ENCODE data around the gene ABCC8. TPM values are rescaled to one million over a fixed set of nuclear protein-coding genes. Genes with fewer than 3 reads are reported as not detected.

ABCC8 gene
- total and polyA plus RNA-seq, 9 of the 15 experiments (the other 6 are each of a cell fraction or from before 2014, with no cell fraction given) = not detected

DNA sequence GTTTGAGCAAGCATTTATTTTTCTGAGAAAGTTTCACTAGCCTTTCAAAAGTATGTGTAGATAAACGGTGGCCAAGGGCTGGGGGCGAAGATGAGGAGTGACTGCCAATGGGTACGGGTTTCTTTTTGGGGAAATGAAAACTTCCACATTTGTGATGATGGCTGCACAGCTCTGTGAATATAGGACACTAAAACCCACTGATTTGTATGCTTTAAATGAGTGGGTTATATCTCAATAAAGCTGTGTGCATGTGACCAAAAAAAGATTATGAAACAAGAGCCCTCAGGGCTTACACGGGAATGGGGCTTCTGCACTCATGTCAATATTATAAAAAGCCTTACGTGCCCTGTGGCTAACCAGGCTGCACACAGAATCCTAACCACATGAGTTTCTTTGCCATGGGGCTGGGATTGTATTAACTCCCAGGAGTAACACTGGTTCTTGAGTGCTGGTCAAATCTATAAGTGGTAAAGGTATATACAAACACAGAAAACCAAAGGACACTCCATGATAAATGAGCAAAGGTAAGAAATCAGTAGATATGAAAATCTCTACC, 31.3 kb downstream of the ABCC8 start (continued):
- TF ChIP-seq, protein P1, sequence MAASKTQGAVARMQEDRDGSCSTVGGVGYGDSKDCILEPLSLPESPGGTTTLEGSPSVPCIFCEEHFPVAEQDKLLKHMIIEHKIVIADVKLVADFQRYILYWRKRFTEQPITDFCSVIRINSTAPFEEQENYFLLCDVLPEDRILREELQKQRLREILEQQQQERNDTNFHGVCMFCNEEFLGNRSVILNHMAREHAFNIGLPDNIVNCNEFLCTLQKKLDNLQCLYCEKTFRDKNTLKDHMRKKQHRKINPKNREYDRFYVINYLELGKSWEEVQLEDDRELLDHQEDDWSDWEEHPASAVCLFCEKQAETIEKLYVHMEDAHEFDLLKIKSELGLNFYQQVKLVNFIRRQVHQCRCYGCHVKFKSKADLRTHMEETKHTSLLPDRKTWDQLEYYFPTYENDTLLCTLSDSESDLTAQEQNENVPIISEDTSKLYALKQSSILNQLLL (CRISPR knock-in tag; IDR thresholded peaks at IDR 0.05; ENCODE audit: borderline replicate concordance) = no peak
- no peak for TF ChIP-seq MCM3 (IDR thresholded peaks at IDR 0.05)
- no peak for TF ChIP-seq POLR2AphosphoS2 (IDR thresholded peaks at IDR 0.05; ENCODE audit: low read length)
- TF ChIP-seq ZNF197 (CRISPR knock-in tag; IDR thresholded peaks at IDR 0.05; ENCODE audit: low read depth) = no peak
- TF ChIP-seq HEY1 (CRISPR knock-in tag; IDR thresholded peaks at IDR 0.05; ENCODE audit: borderline replicate concordance) = no peak
- TF ChIP-seq PHB2 (IDR thresholded peaks at IDR 0.05; ENCODE audit: low read depth) = no peak
- no peak for TF ChIP-seq POLR3A (IDR thresholded peaks at IDR 0.05; ENCODE audit: borderline replicate concordance, extremely low read depth, insufficient read depth, insufficient read length)
- no peak for TF ChIP-seq CXXC5 (CRISPR knock-in tag; IDR thresholded peaks at IDR 0.05)

DNA sequence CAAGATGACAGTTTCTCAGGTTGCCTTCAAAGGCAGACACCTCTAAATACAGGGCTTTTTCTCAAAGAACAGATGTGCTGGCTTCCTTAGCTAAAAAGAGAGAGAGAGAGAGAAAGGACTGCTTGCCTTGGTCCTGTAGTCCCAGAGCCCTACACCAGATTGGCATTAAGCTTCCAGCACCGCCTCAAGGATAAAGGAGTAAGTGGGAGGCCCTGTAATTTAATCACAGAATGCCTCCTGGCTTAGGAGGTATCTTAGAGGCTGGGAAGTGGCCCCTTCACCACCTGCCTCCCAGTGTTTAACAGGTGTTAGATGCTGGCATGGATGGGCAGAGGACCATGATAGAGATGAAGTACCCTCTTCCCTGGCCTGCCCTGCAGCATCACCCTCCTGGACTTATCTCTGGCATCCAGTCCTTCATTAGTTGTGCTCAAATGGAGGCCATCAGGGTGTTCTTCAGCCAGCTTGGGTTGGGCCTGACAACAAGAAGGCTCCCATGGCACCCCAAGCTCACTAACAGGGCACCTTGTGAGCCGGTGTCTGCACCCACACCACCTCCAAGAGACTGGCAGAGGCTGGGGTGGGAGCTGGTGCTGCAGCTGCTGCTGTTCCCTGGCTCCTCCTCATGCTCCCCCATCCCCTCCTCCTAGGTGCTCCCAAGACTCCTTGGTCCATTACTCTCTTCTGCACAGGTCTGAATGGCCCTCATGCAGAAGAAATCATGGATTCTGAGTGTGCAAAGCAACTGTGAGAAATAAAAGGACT, 32.5 kb downstream of the ABCC8 start:
- POLR2A ChIA-PET = interaction anchor here (0.6 kb wide), 2 partner anchors 29 to 53 kb away, joined by 3 to 4 read pairs; no protein-coding TSS in a partner anchor
- no peak for ATAC-seq
- Histone ChIP-seq H3K4me2 (ENCODE audit: insufficient read depth, low read length) (no peak overlapping the region), H3K9me1 (ENCODE audit: control insufficient read depth, insufficient read depth, low read length) (no peaks in the 10 kb centered on the region), H2AFZ (ENCODE audit: low read depth, low read length) (no peak overlapping the region), H3K4me3 (no peak overlapping the region), H3K27me3 (ENCODE audit: control insufficient read depth in 2 of 2, insufficient read depth in 2 of 2, low read length in 2 of 2) (peaks cover 16 to 38% of the 10 kb centered on the region in 2 experiments; a peak in 4 of 5 replicates), H3K79me2 (ENCODE audit: control insufficient read depth, insufficient read depth, low read length) (no peaks in the 10 kb centered on the region), H3K36me3 (ENCODE audit: control insufficient read depth, insufficient read depth, low read length) (no peaks in the 10 kb centered on the region), H3K4me1 (replicated peaks in 1 of 2; ENCODE audit: control insufficient read depth in 2 of 2, insufficient read depth in 2 of 2, low read length in 2 of 2) (no peaks in the 10 kb centered on the region), H4K20me1 (replicated peaks; ENCODE audit: control insufficient read depth, insufficient read depth, low read length) (no peaks in the 10 kb centered on the region; the same call in 1 of the 2 replicates), H3K9ac (ENCODE audit: insufficient read depth in 1 of 2, low read depth in 2 of 2, low read length in 2 of 2) (no peak overlapping the region), H3K9me3 (replicated peaks; ENCODE audit: control insufficient read depth, insufficient read depth, low read depth, low read length) (no peaks in the 10 kb centered on the region), H3K27ac (ENCODE audit: extremely low read depth, low read depth, low read length) (no peak overlapping the region)
- BruUV-seq (replicated peaks) = no TSS peak
- intact Hi-C loops (cut with micrococcal nuclease) (no loop called here), in situ Hi-C loops (cut with MboI) (no loop called here)
- TF ChIP-seq SRSF1 (IDR thresholded peaks at IDR 0.05; ENCODE audit: low read depth, low read length) = no peak
- TF ChIP-seq E2F3 (CRISPR knock-in tag; IDR thresholded peaks at IDR 0.05) = no peak
- TF ChIP-seq ZNF830 (CRISPR knock-in tag; IDR thresholded peaks at IDR 0.05) = no peak
- TF ChIP-seq STAT5B (CRISPR knock-in tag; IDR thresholded peaks at IDR 0.05) = no peak
- TF ChIP-seq, protein P2, sequence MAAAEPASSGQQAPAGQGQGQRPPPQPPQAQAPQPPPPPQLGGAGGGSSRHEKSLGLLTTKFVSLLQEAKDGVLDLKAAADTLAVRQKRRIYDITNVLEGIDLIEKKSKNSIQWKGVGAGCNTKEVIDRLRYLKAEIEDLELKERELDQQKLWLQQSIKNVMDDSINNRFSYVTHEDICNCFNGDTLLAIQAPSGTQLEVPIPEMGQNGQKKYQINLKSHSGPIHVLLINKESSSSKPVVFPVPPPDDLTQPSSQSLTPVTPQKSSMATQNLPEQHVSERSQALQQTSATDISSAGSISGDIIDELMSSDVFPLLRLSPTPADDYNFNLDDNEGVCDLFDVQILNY (CRISPR knock-in tag; IDR thresholded peaks at IDR 0.05) = no peak
- no peak for TF ChIP-seq ZBED1 (IDR thresholded peaks at IDR 0.05)
- no peak for TF ChIP-seq PCBP2 (IDR thresholded peaks at IDR 0.05; ENCODE audit: low read depth, low read length, poor library complexity, severe bottlenecking)
- no peak for DNase-seq (ENCODE audit: extremely low read depth in 1 of 4, low spot score in 3 of 4)
- 0% methylated on average over 2 of the region's 2 CpGs for WGBS (ENCODE audit: insufficient coverage, low coverage, missing lambda C conversion rate)
- CTCF ChIA-PET (ENCODE audit: low intra/inter-chr PET ratio) = no interaction called here
- no peak for FAIRE-seq
